Effector CD4-positive, alpha-beta T cell (primary cell): Measurements from ENCODE around the gene KLLN.
A peak's percentile ranks its signal among the peaks of the same experiment; 100 is the strongest.
"Not testable (repeated sequence)": the region's sequence is repeated elsewhere in the genome, so short reads cannot be mapped to it uniquely, and the experiment has no call there.

Experiments used
- DNase-seq: peaks from one replicate; pipeline ENCODE4 v3.0.0-alpha.2; 2020

Gene KLLN

GRCh38 chr10:87865241-87865881 lies 2.0 kb upstream of the KLLN start:
- DNase-seq, result no peak

GRCh38 chr10:87864496-87865059 lies 1.2 kb upstream of the KLLN start:
- DNase-seq, result no peak

DNA sequence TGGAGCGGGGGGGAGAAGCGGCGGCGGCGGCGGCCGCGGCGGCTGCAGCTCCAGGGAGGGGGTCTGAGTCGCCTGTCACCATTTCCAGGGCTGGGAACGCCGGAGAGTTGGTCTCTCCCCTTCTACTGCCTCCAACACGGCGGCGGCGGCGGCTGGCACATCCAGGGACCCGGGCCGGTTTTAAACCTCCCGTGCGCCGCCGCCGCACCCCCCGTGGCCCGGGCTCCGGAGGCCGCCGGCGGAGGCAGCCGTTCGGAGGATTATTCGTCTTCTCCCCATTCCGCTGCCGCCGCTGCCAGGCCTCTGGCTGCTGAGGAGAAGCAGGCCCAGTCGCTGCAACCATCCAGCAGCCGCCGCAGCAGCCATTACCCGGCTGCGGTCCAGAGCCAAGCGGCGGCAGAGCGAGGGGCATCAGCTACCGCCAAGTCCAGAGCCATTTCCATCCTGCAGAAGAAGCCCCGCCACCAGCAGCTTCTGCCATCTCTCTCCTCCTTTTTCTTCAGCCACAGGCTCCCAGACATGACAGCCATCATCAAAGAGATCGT lies 690 bp upstream of the KLLN start:
- DNase-seq, result peak; percentile 8

GRCh38 chr10:87862679-87863052 lies 667 bp downstream of the KLLN start:
- DNase-seq, result no peak

DNA sequence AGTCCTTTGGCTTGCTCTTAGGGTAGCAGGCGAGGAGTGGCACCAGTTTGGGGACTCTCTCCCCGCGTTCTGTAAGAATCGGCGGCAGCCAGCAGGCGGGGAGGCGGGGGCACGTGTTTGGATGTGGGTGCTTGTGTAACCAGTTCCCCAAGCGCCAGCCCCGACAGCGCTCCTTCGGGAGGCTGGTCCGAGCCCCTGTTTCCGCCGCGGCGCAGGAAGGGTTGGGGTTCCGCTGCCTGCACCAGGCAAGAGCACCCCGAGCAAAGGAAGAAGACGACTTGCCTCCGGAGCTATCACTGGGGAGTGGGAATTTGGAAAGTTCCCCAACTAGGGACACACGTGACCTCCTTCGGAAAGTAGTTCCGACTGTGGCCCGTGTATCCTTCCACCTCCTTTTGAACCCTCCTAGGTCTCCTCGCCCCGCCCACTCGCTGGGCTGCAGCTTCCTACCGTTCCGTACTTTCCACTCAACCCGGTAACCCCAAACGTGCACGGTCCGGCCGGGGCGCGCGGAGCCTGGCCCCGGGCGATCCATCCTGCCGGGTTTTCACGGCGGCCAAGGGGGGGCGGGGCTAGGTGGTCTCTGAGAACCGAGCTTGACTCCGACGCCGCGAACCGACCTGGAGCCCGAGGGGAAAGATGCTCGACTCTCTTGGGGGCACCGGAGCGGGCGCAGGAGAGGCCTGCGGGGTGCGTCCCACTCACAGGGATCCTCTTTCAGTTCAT lies 1.2 kb downstream of the KLLN start:
- DNase-seq, result peak; percentile 87

GRCh38 chr10:87861566-87861952 lies 1.8 kb downstream of the KLLN start:
- no peak for DNase-seq

GRCh38 chr10:87860816-87861403 lies 2.4 kb downstream of the KLLN start:
- DNase-seq, result no peak

DNA sequence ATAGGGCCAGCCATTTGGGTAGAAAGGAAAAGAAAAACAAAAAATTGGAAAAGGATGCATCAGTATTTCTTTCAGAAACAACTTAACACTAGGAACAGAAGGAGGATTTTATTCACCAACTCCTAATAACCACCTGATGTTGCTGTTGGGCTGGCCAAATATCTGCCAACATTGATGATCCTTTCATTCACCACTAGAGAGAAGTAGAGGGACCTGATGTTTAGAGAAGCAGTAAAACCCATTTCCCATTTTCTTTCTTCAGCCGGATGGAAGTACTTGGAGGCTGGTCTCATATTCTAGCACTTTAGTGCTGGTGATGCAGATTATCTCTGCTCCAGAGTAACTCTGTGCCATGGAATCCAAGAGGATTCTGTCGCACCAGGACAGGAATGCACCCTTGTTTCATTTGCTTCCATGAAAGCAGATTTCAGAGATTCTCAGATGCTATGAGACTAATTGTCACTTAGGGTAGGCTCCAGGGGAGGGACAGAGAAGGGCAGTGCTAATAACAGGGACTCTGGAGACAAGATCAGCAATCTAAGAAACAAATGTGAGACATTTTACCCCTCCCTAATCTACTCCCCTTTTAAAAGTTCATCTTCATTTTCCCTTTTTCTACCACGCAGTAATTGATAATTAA lies 3.1 kb downstream of the KLLN start:
- peak; percentile 12 for DNase-seq

GRCh38 chr10:87855665-87856064 lies 7.7 kb downstream of the KLLN start:
- not testable (repeated sequence) for DNase-seq

DNA sequence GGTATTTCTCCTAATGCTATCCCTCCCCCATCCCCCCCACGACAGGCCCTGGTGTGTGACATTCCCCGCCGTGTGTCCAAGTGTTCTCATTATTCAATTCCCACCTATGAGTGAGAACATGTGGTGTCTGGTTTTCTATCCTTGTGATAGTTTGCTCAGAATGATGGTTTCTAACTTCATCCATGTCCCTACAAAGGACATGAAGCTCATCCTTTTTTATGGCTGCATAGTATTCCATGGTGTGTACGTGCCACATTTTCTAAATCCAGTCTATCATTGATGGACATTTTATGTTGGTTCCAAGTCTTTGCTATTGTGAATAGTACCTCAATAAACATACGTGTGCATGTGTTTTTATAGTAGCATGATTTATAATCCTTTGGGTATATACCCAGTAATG lies 8.1 kb downstream of the KLLN start:
- not testable (repeated sequence) for DNase-seq

GRCh38 chr10:87852089-87852488 lies 11.2 kb downstream of the KLLN start:
- DNase-seq, result no peak

DNA sequence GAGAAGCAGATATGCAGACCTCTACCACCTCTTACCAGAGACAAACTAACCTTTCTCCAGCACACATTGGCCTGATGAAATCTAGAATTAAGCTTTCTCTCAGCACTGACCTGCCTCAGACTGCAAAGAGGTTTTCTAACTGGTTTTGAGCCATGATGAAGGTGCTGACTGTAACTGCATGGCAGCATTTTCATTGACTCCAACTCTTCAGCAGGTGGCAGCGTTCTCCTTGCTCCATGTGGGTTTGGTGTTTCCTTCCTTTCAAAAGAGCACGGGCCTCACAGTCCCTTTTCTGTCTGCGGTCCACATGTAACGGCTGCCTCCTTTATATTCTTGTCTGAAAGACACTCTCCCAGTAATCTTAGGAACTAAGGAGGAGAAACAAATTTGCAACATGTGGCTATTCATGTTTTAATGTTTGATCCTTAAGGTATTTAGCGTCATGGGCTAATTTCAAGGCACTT lies 12.6 kb downstream of the KLLN start:
- DNase-seq, result peak; percentile 31

GRCh38 chr10:87849001-87849400 lies 14.3 kb downstream of the KLLN start:
- no peak for DNase-seq

DNA sequence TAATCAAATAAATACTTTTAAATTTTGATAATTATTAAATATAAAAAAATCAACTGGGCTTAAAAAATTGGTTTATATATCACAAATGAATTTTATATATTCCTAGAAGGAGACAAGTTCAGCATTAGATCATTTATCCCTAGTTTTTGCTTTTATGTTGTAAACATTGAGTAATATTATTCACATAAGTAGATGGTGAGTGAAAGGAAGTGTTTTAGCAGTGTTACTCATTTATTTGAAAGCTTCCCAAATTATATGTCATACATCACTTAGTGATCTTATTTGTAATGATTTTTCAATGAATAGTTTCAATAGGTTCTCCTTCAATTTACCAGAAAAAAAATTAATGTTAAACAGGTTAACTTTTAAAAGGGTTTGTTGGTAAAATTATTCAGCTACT lies 15.8 kb downstream of the KLLN start:
- DNase-seq, result no peak

GRCh38 chr10:87846711-87847110 lies 16.6 kb downstream of the KLLN start:
- not testable (repeated sequence) for DNase-seq

DNA sequence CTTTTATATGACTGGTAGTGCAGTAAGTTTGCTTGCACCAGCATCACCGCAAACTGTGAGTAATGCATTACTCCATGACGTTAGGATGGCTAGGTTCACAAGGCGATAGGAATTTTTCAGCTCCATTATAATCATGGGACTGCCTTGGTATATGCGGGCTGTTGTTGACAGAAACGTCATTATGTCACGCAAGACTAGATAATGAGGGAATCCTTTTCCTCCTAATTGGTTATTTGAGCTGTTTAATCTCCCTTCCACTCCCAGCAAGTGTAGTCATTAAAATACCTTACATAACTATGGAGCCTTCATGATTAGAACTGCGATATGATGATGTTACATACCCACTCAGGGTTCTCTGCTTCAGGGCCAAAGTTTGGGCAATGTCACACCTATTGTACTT lies 17.3 kb downstream of the KLLN start:
- no peak for DNase-seq

- no peak for DNase-seq
Observed at GRCh38 chr10:87845624-87845998, 17.7 kb downstream of the KLLN start.

DNA sequence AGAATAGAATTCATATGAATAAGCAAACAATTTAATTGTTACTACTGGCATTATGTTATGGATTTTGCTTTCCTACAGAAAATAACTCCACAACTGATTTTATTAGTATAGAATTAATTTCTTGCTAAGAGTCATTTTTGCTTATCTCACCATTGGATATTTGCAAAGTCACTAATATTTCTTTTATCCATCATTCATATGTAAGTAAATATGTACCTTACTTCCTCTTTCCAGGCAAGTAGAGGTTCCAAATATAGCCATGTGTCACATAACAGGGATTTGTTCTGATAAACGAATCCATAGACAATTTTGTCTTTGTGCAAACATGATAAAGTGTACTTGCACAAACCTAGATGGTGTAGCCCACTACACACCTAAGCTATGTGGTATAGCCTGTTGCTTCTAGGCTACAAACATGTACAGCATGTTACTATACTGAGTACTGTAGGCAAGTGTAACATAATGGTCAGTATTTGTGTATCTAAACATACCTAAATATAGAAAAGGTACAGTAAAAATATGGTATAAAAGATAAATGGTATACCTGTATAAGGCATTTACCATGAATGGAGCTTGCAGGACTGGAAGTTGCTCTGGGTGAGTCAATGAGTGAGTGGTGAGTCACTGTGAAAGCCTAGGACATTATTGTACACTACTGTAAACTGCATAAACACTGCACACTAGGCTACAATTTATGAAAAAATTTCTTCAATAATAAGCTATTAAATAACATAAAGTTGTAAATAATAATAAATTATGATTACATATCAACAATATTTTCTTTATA lies 18.3 kb downstream of the KLLN start:
- no peak for DNase-seq

DNA sequence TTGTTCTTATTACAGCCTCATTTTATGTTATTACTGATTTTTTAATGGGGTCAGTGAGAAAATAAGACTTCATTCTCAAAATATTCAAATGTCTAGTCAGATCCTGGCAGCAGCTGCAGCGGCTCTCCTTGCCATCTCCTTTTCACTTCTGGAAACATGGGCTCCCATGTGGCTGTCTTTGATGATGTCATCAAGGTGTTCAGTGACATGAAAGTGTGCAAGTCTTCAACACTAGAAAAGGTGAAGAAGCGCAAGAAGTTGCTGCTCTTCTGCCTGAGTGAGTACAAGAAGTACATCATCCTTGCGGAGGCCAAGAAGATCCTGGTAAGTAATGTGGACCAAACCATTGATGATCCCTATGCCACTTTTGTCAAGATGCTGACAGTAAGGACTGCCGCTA lies 19.6 kb downstream of the KLLN start:
- no peak for DNase-seq

- DNase-seq, result no peak
Observed at GRCh38 chr10:87842776-87843497, 20.4 kb downstream of the KLLN start.

DNA sequence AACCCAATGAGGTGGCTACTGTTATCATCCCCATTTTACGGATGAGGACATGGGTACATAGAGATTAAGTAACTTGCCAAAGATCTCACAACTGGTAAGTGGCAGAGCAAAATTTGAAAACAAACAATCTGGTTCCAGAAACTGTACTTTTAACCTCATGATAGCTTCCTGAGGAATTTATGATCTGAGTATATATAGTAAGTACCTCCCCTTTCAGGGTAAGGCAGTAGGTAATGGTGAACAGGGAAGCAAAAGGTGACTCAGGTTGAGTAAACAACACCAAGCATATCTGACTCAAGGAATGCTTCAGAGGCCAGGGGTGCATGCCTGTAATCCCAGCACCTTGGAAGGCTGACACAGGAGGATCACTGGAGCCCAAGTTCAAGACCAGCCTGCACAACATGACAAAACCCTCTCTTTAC lies 21.1 kb downstream of the KLLN start:
- DNase-seq, result no peak

DNA sequence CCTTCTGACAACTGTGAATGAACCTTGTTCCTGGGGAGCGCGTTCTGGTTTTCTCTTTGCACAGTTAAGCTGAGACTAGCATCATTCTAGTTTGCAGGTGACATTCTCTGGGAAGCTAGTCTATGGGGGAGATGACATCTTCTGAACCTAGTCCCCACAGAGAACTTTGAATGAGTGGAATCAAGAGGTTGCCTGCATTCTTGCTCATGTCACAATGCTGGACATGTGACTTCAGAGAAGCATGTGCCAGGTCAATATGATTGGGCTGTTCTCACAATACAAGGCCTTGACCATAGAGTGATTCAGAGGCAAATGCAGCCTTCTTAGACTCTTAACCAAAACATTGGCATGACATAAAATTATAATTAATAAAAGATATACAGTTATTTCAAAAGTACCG lies 22.1 kb downstream of the KLLN start:
- DNase-seq, result no peak
